Measurements from ENCODE around the gene SMYD3.
"Not testable (repeated sequence)": the region's sequence is repeated elsewhere in the genome, so short reads cannot be mapped to it uniquely, and the experiment has no call there.

SMYD3 gene

GRCh38 chr1:245776139-245776538 is 730.9 kb downstream of the SMYD3 start:
- Mint-ChIP-seq H3K27ac (no peak overlapping the region), H3K9me3 (peaks cover 7% of the 10 kb centered on the region), H3K4me3 (no peak overlapping the region), H3K27me3 (no peaks in the 10 kb centered on the region), H3K4me1 (no peaks in the 10 kb centered on the region), H3K36me3 (no peaks in the 10 kb centered on the region)
- DNase-seq: no peak
- CTCF ChIA-PET: no interaction called here

GRCh38 chr1:245774931-245775330 is 732.1 kb downstream of the SMYD3 start:
- CTCF ChIA-PET, H3K27ac Mint-ChIP-seq: not testable (repeated sequence)

DNA sequence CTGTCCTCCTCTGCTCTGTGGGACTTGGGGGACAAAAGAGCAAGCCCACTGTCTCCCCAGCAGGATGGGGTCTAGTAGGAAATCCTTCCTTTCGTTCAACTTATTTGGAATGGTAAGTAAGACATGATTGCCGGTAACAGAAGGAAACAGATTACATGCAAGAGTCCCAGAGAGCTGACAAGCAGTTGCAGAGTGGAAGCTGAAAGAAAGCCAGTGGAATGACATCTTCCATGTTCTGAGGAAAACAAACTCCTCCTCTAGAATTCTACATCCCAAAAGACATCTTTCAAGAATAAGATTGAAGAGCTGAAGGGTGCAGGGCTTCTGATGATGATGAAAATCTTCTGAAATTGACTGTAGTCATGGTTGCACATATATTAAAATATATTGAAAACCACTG is 732.9 kb downstream of the SMYD3 start:
- no peak overlapping the region for H3K4me3 Mint-ChIP-seq
- DNase-seq: no peak
- peaks cover 2% of the 10 kb centered on the region for H3K9me3 Mint-ChIP-seq
- no peaks in the 10 kb centered on the region for H3K36me3 Mint-ChIP-seq
- no peaks in the 10 kb centered on the region for H3K4me1 Mint-ChIP-seq
- no peak overlapping the region for H3K27ac Mint-ChIP-seq
- no peaks in the 10 kb centered on the region for H3K27me3 Mint-ChIP-seq
- CTCF ChIA-PET: no interaction called here

More at GRCh38 chr1:245774931-245775330, 732.1 kb downstream of the SMYD3 start:
- H3K9me3 Mint-ChIP-seq, H3K4me3 Mint-ChIP-seq, H3K27me3 Mint-ChIP-seq, H3K36me3 Mint-ChIP-seq, DNase-seq, H3K4me1 Mint-ChIP-seq: not testable (repeated sequence)

- Mint-ChIP-seq H3K36me3 (no peaks in the 10 kb centered on the region), H3K4me3 (no peak overlapping the region), H3K27me3 (no peaks in the 10 kb centered on the region), H3K27ac (no peak overlapping the region), H3K9me3 (peaks cover under 1% of the 10 kb centered on the region), H3K4me1 (no peaks in the 10 kb centered on the region)
- CTCF ChIA-PET: no interaction called here
- no peak for DNase-seq
Measured at GRCh38 chr1:245773344-245773743, 733.7 kb downstream of the SMYD3 start.

DNA sequence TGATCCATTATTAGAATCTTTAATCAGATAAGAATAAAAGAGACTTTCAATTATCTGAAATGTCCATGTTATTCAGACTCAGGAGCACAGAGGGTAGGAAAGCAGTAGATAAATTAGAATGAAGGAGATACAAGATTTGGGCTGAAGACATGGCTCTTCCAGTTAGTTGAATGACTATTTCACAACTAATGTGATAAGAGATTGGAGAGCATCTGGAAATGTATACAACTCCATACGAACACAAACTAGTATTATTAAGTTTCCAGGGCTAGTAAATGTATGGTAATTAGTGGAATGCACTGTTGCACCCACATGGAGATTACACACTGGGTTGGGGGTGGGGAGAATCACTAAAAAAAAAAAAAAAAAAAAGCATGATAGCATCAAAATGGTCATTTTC is 734.3 kb downstream of the SMYD3 start:
- H3K27me3 Mint-ChIP-seq: no peaks in the 10 kb centered on the region
- H3K9me3 Mint-ChIP-seq: no peaks in the 10 kb centered on the region
- CTCF ChIA-PET: no interaction called here
- no peaks in the 10 kb centered on the region for H3K4me1 Mint-ChIP-seq
- no peak overlapping the region for H3K27ac Mint-ChIP-seq
- no peak for DNase-seq
- H3K36me3 Mint-ChIP-seq: no peaks in the 10 kb centered on the region
- H3K4me3 Mint-ChIP-seq: no peak overlapping the region

DNA sequence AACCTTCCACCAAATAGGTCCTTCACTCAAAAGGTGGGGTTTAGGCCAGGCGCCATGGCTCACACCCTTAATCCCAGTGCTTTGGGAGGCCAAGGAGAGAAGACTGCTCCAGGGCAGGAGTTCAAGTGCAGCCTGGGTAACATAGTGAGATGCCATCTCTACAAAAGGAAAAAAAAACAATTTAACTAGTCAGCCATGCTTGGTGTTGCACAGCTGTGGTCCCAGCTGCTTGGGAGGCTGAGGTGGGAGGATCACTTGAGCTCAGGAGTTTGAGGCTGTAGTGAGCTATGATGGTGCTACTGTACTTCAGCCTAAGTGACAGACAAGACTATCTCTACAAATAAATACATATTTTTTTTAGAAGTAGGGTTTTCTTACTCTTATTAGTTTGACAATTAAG is 734.8 kb downstream of the SMYD3 start:
- no peak overlapping the region for H3K4me3 Mint-ChIP-seq
- CTCF ChIA-PET: no interaction called here
- no peak for DNase-seq
- no peaks in the 10 kb centered on the region for H3K9me3 Mint-ChIP-seq
- H3K27me3 Mint-ChIP-seq: no peaks in the 10 kb centered on the region
- no peaks in the 10 kb centered on the region for H3K36me3 Mint-ChIP-seq
- no peak overlapping the region for H3K27ac Mint-ChIP-seq
- H3K4me1 Mint-ChIP-seq: no peaks in the 10 kb centered on the region

DNA sequence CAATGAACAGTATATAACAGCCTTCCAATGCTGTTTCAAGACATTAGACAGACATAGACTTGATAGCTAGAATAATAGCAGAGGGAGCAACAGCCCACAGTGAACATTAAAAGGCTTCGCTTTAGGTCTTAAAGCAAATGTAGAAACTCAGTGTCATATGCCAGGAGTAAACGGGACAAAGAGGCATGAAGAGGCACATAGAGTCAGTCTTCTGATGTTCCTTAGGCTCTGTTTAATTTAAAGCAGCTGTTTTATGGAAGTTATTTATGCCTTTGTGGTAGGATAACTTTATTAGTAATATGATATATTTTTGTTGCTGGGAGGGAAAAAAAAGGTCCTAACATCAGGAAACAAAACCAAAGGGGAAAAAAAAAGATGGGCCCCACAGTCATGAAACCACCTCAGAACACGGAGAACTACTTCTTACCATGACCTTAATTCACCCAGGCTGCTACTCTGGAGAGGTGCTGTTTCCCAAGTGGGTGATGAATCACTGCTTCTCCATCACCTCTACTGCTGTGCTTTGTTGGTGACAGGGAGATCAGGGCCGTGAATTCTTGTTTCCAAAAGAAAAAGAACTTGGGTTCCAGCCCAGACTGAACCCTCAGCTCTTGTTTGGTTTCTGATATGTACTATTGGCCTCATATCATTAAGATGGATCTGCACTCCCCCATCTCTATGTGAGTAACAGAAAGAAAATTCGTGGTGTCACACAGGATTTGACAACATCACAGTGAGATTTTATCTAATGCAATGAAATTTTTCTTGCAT is 735.4 kb downstream of the SMYD3 start:
- Mint-ChIP-seq H3K9me3 (no peaks in the 10 kb centered on the region), H3K4me1 (no peaks in the 10 kb centered on the region), H3K4me3 (no peak overlapping the region), H3K36me3 (no peaks in the 10 kb centered on the region), H3K27ac (no peak overlapping the region), H3K27me3 (no peaks in the 10 kb centered on the region)
- CTCF ChIA-PET: no interaction called here
- DNase-seq: no peak

DNA sequence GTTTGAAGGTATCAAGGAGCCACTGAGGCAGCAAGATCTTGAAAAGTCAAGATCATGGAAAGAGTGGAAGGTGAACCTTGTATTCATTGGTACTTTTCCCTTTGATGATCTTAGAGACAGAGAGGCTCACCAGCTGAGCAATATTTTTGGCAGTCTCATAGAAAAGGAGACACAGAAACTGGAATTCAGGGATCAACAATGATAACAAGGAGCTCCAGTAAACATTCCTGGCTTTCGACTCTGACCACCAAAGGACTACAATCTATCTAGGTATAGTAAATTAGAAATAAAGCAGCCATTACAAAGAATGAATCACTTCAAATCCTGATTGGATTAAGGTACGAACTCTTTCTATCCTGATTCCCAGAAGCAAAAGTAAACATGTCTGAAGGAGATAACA is 736.9 kb downstream of the SMYD3 start:
- no peak overlapping the region for H3K27ac Mint-ChIP-seq

GRCh38 chr1:245768596-245768995 is 738.5 kb downstream of the SMYD3 start:
- no peak overlapping the region for H3K4me3 Mint-ChIP-seq
- H3K27me3 Mint-ChIP-seq: no peaks in the 10 kb centered on the region
- CTCF ChIA-PET: no interaction called here
- H3K36me3 Mint-ChIP-seq: no peaks in the 10 kb centered on the region
- H3K9me3 Mint-ChIP-seq: no peaks in the 10 kb centered on the region
- H3K27ac Mint-ChIP-seq: no peak overlapping the region
- no peaks in the 10 kb centered on the region for H3K4me1 Mint-ChIP-seq
- DNase-seq: no peak

More for the DNA sequence above, 736.9 kb downstream of the SMYD3 start:
- H3K4me1 Mint-ChIP-seq: no peaks in the 10 kb centered on the region
- no peaks in the 10 kb centered on the region for H3K9me3 Mint-ChIP-seq
- no peak overlapping the region for H3K4me3 Mint-ChIP-seq
- DNase-seq: no peak
- no peaks in the 10 kb centered on the region for H3K36me3 Mint-ChIP-seq
- CTCF ChIA-PET: no interaction called here
- no peaks in the 10 kb centered on the region for H3K27me3 Mint-ChIP-seq

- Mint-ChIP-seq H3K27me3 (no peaks in the 10 kb centered on the region), H3K4me3 (no peak overlapping the region), H3K9me3 (peaks cover 2% of the 10 kb centered on the region), H3K36me3 (no peaks in the 10 kb centered on the region), H3K27ac (no peak overlapping the region), H3K4me1 (no peaks in the 10 kb centered on the region)
- no peak for DNase-seq
- CTCF ChIA-PET: no interaction called here
Measured at GRCh38 chr1:245765230-245766000, 741.7 kb downstream of the SMYD3 start.

DNA sequence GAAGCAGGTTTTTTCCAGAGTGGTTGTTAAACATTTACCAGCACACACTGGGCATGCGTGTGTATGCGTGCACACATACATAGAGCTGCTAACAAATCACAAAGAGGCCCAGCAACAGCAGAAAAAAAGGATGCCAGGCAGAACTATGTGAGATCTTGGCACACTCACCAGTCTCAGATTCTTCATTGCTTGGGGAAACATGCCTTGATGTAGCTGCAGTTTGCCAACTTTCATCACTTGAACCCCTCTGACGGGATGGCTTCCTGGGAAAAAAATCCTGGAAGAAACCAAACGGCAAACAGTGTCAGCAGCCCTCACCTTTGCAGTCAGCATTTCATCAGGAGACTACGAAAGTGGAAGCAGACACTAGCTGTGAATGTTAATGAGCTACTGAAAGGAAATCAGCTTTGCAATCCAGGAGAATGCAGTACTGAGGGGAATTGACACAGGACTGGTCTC is 743.2 kb downstream of the SMYD3 start:
- no peak overlapping the region for H3K27ac Mint-ChIP-seq
- no peaks in the 10 kb centered on the region for H3K27me3 Mint-ChIP-seq
- no peak overlapping the region for H3K4me3 Mint-ChIP-seq
- CTCF ChIA-PET: no interaction called here
- no peaks in the 10 kb centered on the region for H3K4me1 Mint-ChIP-seq
- peaks cover 2% of the 10 kb centered on the region for H3K9me3 Mint-ChIP-seq
- no peak for DNase-seq
- no peaks in the 10 kb centered on the region for H3K36me3 Mint-ChIP-seq

DNA sequence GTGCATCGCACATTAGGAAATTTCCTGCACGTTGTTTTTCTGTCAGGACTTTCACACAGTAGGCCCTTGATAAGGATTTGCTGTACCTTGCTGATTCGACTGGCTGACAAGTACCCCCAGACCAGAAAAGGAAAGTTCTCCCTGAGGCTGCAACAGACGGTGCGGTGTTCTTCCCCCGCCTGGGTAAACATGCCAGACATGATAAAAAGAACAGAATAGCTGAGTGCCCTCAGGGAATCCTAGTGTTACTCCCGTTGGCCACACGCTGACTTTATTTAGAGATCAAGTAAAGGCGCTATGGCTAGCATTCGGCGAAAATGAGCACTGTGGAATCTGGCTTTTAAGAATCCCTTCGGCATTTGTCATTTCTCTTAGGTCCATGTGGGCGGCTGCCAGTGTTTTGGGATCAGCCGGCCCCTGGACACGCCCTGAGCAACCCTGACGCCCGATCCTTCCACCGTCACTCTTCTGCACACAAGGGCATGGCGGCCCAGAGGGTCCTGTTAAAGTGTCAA is 744.6 kb downstream of the SMYD3 start:
- Mint-ChIP-seq H3K27me3 (no peaks in the 10 kb centered on the region), H3K4me3 (no peak overlapping the region), H3K4me1 (no peaks in the 10 kb centered on the region), H3K36me3 (no peaks in the 10 kb centered on the region), H3K27ac (no peak overlapping the region), H3K9me3 (peaks cover 2% of the 10 kb centered on the region)
- CTCF ChIA-PET: no interaction called here
- DNase-seq: no peak

DNA sequence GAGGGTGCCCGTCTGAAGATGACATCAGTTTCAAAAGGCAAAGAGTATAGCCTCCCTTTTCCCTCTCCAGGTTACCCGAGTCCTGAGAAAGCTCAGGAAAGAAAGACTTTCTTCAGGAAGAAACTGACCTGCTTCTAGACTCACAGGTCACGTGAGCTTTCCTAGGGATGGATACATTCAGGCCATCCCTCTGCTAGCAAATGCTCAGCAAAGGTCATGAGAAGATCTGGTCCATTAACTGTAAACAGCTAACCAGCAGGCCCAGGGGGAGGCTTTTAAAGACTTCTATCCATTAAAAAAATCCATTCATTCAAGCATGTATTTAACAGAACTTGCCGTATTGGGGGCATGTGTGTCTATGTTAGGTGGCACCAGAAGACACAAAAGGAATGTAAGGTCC is 746.8 kb downstream of the SMYD3 start:
- H3K9me3 Mint-ChIP-seq: peaks cover 5% of the 10 kb centered on the region
- CTCF ChIA-PET: no interaction called here
- H3K36me3 Mint-ChIP-seq: no peaks in the 10 kb centered on the region
- H3K27ac Mint-ChIP-seq: no peak overlapping the region
- no peaks in the 10 kb centered on the region for H3K4me1 Mint-ChIP-seq
- H3K27me3 Mint-ChIP-seq: no peaks in the 10 kb centered on the region
- no peak for DNase-seq
- H3K4me3 Mint-ChIP-seq: no peak overlapping the region

GRCh38 chr1:245754463-245754961 is 752.6 kb downstream of the SMYD3 start:
- H3K4me1 Mint-ChIP-seq: no peaks in the 10 kb centered on the region
- CTCF ChIA-PET: no interaction called here
- peaks cover 7% of the 10 kb centered on the region for H3K9me3 Mint-ChIP-seq
- H3K36me3 Mint-ChIP-seq: peaks cover under 1% of the 10 kb centered on the region
- no peak for DNase-seq
- no peak overlapping the region for H3K4me3 Mint-ChIP-seq
- H3K27ac Mint-ChIP-seq: no peak overlapping the region
- H3K27me3 Mint-ChIP-seq: no peaks in the 10 kb centered on the region

- no peak overlapping the region for H3K4me3 Mint-ChIP-seq
- no peaks in the 10 kb centered on the region for H3K4me1 Mint-ChIP-seq
- CTCF ChIA-PET: no interaction called here
- no peak overlapping the region for H3K27ac Mint-ChIP-seq
- H3K9me3 Mint-ChIP-seq: peaks cover 9% of the 10 kb centered on the region
- no peak for DNase-seq
- H3K36me3 Mint-ChIP-seq: peaks cover 2% of the 10 kb centered on the region
- no peaks in the 10 kb centered on the region for H3K27me3 Mint-ChIP-seq
Measured at GRCh38 chr1:245753807-245754206, 753.3 kb downstream of the SMYD3 start.

Measured in activated naive CD4-positive, alpha-beta T cell treated with anti-CD3 and anti-CD28 coated beads, Interleukin-2, amount 10 ng/mL, durations not matched to agents 7 days and 5 days (primary cell).